GM19099 (cell line): ENCODE measurements around the gene TRIM56.

ENCODE experiments used
- POLR2A ChIP-seq: IDR thresholded peaks from 3 replicates; pipeline ENCODE4 v1.6.1; 2011; ENCODE audit warnings: low read depth; ENCODE audit not compliant: insufficient read length; ENCODE audit errors: extremely low read depth

The TRIM56 gene

GRCh38 chr7:101125989-101126650 lies 40.8 kb downstream of the TRIM56 start:
- no peak for TF ChIP-seq POLR2A

DNA sequence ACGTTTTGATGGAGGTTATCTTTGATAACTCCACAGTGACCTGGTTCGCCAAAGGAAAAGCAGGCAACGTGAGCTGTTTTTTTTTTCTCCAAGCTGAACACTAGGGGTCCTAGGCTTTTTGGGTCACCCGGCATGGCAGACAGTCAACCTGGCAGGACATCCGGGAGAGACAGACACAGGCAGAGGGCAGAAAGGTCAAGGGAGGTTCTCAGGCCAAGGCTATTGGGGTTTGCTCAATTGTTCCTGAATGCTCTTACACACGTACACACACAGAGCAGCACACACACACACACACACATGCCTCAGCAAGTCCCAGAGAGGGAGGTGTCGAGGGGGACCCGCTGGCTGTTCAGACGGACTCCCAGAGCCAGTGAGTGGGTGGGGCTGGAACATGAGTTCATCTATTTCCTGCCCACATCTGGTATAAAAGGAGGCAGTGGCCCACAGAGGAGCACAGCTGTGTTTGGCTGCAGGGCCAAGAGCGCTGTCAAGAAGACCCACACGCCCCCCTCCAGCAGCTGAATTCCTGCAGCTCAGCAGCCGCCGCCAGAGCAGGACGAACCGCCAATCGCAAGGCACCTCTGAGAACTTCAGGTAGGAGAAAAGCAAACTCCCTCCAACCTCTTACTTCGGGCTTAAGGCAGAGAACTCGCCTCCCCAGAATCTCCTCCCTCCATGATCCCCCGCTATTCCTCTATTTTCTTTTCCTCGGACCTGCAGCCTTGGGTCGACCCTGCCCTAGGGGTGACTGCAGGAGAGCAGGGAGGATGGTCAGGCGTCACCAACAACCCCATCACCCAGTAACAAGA lies 41.6 kb downstream of the TRIM56 start, which contains the start of gene SERPINE1:
SERPINE1 (plus strand) TSS at position 454 of the 809 bp plus-strand sequence. CDS start 1,290 bp downstream, outside the sequence.
- TF ChIP-seq POLR2A = peak; percentile 46

- TF ChIP-seq POLR2A = no peak
Measured at GRCh38 chr7:101127460-101128039, 42.3 kb downstream of the TRIM56 start.

DNA sequence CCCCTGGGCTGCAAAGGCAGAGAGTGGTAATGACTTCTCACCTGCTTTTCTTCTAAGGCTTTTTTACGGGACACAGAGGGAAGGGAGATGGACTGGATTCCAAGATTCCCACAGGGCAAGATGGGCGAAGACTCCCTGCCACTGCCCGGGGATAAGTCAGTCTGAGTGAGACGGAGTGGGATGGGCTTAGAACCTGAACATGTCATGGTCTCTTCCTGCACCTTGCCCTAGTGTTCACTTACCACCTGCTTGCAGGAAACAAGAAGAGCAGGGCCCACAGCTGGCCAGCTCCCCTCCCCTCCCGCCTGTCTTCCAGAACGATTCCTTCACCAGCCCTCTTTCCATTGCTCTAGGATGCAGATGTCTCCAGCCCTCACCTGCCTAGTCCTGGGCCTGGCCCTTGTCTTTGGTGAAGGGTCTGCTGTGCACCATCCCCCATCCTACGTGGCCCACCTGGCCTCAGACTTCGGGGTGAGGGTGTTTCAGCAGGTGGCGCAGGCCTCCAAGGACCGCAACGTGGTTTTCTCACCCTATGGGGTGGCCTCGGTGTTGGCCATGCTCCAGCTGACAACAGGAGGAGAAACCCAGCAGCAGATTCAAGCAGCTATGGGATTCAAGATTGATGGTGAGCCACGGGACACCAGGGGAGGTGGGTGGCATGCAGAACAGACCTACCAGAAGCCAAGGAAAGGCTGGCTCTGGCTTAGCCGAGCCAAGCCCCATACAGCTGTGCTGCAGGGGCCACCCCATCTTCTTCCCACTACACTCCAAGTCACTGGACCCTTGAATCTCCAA lies 43.0 kb downstream of the TRIM56 start:
- TF ChIP-seq POLR2A = no peak

GRCh38 chr7:101129603-101130117 lies 44.4 kb downstream of the TRIM56 start:
- TF ChIP-seq POLR2A = no peak

GRCh38 chr7:101133621-101134398 lies 48.5 kb downstream of the TRIM56 start:
- TF ChIP-seq POLR2A = no peak

DNA sequence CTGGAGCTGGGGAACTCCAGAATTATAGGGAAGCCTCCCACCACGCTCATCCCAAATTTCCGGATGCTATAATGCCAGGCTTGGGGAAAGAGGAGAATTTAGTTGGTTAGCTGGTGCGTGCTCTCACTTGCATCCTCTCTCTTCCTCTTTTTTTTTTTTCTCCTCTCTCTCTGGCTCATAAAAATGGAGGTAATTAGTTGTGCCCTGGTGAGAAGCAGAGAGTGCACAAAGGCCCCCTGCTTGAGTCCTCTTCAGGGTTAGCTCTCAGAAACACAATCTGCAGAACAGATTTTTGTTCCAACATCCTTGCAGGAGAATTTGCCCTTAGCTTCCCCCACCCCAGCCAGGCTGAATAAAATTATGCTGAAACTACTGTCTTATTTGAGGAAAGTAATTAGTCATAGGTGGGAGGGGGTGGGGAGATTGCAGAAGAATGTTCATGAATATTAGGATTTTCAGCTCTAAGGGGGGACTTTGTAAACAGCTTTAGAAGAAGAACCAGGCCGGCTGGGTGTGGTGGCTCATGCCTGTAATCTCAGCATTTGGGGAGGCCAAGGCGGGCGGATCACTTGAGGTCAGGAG lies 49.2 kb downstream of the TRIM56 start:
- no peak for TF ChIP-seq POLR2A

- TF ChIP-seq POLR2A = no peak
Measured at GRCh38 chr7:101137651-101138212, 52.5 kb downstream of the TRIM56 start.

DNA sequence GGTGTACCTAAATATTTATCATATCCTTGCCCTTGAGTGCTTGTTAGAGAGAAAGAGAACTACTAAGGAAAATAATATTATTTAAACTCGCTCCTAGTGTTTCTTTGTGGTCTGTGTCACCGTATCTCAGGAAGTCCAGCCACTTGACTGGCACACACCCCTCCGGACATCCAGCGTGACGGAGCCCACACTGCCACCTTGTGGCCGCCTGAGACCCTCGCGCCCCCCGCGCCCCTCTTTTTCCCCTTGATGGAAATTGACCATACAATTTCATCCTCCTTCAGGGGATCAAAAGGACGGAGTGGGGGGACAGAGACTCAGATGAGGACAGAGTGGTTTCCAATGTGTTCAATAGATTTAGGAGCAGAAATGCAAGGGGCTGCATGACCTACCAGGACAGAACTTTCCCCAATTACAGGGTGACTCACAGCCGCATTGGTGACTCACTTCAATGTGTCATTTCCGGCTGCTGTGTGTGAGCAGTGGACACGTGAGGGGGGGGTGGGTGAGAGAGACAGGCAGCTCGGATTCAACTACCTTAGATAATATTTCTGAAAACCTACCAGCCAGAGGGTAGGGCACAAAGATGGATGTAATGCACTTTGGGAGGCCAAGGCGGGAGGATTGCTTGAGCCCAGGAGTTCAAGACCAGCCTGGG lies 53.1 kb downstream of the TRIM56 start:
- peak; percentile 35 for TF ChIP-seq POLR2A

- TF ChIP-seq POLR2A = no peak
Measured at GRCh38 chr7:101140339-101140699, 55.0 kb downstream of the TRIM56 start.

GRCh38 chr7:101140746-101141382 lies 55.6 kb downstream of the TRIM56 start:
- TF ChIP-seq POLR2A = no peak
